Right lobe of liver (tissue), 4 donors: ENCODE results near the gene TC2N.

ENCODE experiments used
- POLR2A ChIP-seq: fragments of 450-650 bp; IDR thresholded peaks from one replicate; pipeline ENCODE4 v1.6.1; 2017; ENCODE audit warnings: antibody characterized with exemption, mild to moderate bottlenecking
- TF ChIP-seq, protein P1 (sequence below), 4 donors: fragments of 200-600 bp in 3 of 4; fragments of 450-650 bp in 1 of 4; IDR thresholded peaks; one replicate each; pipeline versions ENCODE4 v1.5.1 to v1.8.0; 2016 to 2022; ENCODE audit warnings: antibody characterized with exemption in 4 of 4, mild to moderate bottlenecking in 2 of 4
- donor health status: DM: no; HTN: no; CAD: no.
- donor health status: DM: no; HTN: no; CAD: no.
- donor health status: DM: no; HTN: yes; CAD: no.

DNA sequence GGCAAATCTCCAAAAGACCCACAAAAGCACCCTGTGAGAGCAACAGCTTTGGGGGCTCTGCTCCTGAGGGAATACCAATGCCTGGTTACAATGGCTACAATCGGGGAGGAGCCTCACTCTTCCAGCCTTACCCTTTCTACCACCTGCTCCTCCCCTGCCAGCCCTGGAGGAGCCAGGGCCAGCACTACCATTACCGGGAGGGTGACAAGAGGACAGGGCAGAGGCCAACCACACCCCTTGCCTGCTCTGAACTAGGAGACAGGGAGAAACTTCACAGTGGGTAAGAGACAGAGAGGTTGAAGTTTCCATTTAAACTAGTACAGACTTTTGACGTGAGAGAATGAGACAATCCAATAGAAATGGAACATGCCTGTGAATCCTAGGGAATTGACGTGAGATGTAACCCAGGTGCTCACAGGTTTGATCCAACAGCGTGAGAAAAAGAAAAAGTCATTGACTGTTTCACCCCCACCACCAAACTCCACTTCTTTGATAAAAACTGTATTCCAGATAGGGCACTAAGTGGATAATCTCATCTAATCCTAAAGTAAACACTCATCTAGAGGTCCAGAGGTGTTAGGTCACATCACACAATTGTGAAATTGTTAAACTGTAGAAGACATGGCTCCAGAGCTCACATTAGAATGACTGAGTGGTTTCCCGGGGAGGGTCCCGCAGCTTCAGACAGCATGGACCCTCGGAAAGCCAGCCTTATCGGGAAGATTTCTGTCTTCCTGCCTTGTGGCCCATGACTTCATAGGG, 8.4 kb upstream of the TC2N start:
- TF ChIP-seq, protein P1, sequence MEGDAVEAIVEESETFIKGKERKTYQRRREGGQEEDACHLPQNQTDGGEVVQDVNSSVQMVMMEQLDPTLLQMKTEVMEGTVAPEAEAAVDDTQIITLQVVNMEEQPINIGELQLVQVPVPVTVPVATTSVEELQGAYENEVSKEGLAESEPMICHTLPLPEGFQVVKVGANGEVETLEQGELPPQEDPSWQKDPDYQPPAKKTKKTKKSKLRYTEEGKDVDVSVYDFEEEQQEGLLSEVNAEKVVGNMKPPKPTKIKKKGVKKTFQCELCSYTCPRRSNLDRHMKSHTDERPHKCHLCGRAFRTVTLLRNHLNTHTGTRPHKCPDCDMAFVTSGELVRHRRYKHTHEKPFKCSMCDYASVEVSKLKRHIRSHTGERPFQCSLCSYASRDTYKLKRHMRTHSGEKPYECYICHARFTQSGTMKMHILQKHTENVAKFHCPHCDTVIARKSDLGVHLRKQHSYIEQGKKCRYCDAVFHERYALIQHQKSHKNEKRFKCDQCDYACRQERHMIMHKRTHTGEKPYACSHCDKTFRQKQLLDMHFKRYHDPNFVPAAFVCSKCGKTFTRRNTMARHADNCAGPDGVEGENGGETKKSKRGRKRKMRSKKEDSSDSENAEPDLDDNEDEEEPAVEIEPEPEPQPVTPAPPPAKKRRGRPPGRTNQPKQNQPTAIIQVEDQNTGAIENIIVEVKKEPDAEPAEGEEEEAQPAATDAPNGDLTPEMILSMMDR (IDR thresholded peaks at IDR 0.05), result no peak
- TF ChIP-seq POLR2A, result no peak
